C4-2B (cell line): ENCODE measurements around the gene ARID5B.

Experiments
- ZFX ChIP-seq: fragments of 450-650 bp; IDR thresholded peaks from 2 replicates; pipeline ENCODE4 v1.6.1; 2017
- TF ChIP-seq, protein P1 (sequence below): fragments of 450-650 bp; conservative IDR thresholded peaks from 2 replicates; pipeline ENCODE4 v1.5.1; 2017; ENCODE audit warnings: mild to moderate bottlenecking

DNA sequence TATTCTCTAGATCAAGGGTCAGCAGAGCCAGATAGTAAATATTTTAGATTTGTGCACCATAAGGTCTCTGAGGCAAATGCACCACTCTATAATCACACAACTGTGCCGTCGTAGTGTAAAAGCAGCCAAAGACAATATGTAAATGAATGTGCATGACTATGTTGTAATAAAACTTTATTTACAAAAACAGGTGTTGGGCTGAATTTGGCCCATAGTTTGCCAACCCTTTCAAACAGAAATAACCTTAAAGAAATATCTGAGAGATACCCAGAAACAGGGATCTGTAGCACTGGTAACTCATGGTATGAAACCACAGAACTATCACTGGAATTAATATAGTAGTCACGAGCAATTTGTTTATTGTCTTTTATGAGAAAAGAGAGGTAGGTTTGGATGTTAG is 86.0 kb downstream of the ARID5B start:
- TF ChIP-seq, protein P1, sequence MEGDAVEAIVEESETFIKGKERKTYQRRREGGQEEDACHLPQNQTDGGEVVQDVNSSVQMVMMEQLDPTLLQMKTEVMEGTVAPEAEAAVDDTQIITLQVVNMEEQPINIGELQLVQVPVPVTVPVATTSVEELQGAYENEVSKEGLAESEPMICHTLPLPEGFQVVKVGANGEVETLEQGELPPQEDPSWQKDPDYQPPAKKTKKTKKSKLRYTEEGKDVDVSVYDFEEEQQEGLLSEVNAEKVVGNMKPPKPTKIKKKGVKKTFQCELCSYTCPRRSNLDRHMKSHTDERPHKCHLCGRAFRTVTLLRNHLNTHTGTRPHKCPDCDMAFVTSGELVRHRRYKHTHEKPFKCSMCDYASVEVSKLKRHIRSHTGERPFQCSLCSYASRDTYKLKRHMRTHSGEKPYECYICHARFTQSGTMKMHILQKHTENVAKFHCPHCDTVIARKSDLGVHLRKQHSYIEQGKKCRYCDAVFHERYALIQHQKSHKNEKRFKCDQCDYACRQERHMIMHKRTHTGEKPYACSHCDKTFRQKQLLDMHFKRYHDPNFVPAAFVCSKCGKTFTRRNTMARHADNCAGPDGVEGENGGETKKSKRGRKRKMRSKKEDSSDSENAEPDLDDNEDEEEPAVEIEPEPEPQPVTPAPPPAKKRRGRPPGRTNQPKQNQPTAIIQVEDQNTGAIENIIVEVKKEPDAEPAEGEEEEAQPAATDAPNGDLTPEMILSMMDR, result no peak
- TF ChIP-seq ZFX, result no peak
